ENCODE data around the gene SLITRK5. TPM values are rescaled to one million over a fixed set of nuclear protein-coding genes. Genes with fewer than 3 reads are reported as not detected.

Gene SLITRK5
- total RNA-seq, 1 donor from 2014 or later, result 2.3 TPM

DNA sequence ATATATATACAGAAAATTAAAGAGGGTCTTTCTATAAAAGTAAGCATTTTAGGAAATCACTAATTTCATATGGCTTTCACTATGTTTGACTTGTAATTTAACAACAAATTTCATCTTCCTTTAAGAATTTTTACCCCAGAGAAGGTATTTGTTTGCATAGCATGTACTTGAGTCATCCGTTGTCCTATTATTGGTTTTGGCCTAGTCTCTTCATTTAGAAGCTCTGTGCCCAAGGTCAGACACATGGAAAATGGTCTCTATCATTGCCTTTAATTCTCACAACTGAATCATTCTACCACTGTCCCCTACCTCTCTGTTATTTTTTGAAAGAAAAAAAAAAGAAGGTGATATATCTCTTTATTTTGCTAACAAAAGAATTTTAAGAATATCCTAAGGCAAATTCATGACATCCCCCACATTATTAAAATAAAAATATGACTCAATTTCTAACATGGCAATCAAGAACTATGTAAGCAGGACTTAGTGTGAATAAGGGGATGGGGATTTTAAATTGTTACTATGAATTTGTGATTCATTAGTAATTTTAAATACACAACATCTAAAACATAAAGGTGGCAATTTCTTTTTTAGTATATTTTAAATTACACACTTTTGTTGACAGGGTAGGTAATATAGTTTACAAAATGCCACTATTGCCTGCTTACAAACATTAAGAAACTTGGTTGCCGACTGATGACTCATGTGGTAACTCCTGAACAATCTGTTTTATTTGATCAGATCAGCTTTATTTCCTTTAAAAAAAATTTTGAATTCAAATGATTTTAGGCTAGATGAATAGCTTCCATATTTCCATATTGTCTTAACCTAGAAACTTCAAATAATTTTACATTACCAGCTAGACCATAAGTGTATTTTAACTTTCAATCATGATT, 13.9 kb downstream of the SLITRK5 start:
- Mint-ChIP-seq H3K27me3 (ENCODE audit: low read depth) (peaks cover 7% of the 10 kb centered on the region), H3K4me1 (peaks cover 5% of the 10 kb centered on the region), H3K27ac (no peak overlapping the region), H3K36me3 (no peaks in the 10 kb centered on the region), H3K9me3 (no peaks in the 10 kb centered on the region), H3K4me3 (no peak overlapping the region)
- DNase-seq (ENCODE audit: low spot score in 2 of 2, unreplicated experiment in 2 of 2), result no peak
- TF ChIP-seq, protein P1, sequence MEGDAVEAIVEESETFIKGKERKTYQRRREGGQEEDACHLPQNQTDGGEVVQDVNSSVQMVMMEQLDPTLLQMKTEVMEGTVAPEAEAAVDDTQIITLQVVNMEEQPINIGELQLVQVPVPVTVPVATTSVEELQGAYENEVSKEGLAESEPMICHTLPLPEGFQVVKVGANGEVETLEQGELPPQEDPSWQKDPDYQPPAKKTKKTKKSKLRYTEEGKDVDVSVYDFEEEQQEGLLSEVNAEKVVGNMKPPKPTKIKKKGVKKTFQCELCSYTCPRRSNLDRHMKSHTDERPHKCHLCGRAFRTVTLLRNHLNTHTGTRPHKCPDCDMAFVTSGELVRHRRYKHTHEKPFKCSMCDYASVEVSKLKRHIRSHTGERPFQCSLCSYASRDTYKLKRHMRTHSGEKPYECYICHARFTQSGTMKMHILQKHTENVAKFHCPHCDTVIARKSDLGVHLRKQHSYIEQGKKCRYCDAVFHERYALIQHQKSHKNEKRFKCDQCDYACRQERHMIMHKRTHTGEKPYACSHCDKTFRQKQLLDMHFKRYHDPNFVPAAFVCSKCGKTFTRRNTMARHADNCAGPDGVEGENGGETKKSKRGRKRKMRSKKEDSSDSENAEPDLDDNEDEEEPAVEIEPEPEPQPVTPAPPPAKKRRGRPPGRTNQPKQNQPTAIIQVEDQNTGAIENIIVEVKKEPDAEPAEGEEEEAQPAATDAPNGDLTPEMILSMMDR (IDR thresholded peaks at IDR 0.05; ENCODE audit: unreplicated experiment), result no peak

DNA sequence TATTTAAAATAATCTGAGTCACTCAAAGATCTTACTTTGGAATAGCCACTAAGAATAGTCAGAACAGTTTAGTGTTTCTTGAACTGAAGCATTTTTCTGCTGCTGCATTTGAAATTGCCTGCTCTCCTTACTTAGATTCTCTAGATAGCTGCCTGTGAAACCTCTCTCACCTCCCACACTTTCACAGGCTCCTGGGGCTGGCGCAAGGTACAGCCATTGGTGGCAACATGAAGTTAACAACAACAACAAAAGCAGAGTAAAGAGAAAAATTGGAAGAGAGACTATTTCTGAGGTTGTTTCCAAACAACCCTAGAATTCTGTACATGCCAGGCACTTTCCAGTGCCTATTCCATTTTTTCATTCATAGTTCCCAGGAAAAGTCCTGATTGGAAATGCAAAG, 25.3 kb downstream of the SLITRK5 start:
- H3K36me3 Mint-ChIP-seq, result no peaks in the 10 kb centered on the region
- no peaks in the 10 kb centered on the region for H3K27me3 Mint-ChIP-seq (ENCODE audit: low read depth)
- DNase-seq (ENCODE audit: low spot score in 2 of 2, unreplicated experiment in 2 of 2), result no peak
- TF ChIP-seq, protein P1 (IDR thresholded peaks at IDR 0.05; ENCODE audit: unreplicated experiment), result no peak
- H3K27ac Mint-ChIP-seq, result no peak overlapping the region
- H3K4me3 Mint-ChIP-seq, result no peak overlapping the region
- H3K4me1 Mint-ChIP-seq, result peaks cover 1% of the 10 kb centered on the region
- no peaks in the 10 kb centered on the region for H3K9me3 Mint-ChIP-seq

DNA sequence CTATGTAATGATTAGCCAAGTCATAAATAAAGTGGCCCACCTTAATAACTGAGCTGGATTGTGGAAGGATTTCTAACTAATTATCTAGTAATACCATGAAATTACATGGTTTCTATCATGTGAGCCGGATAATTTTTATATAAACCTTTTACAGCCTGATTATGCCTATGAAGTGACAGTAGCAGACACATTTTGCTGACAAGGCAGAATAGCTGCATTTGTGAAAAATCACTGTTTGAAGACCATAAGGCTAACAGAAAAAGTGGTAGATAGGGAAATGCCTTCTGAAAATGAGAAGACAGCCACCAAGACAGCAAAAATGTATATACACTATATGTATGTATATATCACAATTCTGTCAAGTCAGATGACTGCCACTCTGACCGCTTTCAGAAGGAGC, 27.1 kb downstream of the SLITRK5 start:
- H3K27ac Mint-ChIP-seq, result no peak overlapping the region
- H3K9me3 Mint-ChIP-seq, result no peaks in the 10 kb centered on the region
- H3K36me3 Mint-ChIP-seq, result no peaks in the 10 kb centered on the region
- no peak for DNase-seq (ENCODE audit: low spot score in 2 of 2, unreplicated experiment in 2 of 2)
- peaks cover 1% of the 10 kb centered on the region for H3K4me1 Mint-ChIP-seq
- TF ChIP-seq, protein P1 (IDR thresholded peaks at IDR 0.05; ENCODE audit: unreplicated experiment), result no peak
- no peak overlapping the region for H3K4me3 Mint-ChIP-seq
- H3K27me3 Mint-ChIP-seq (ENCODE audit: low read depth), result no peaks in the 10 kb centered on the region

DNA sequence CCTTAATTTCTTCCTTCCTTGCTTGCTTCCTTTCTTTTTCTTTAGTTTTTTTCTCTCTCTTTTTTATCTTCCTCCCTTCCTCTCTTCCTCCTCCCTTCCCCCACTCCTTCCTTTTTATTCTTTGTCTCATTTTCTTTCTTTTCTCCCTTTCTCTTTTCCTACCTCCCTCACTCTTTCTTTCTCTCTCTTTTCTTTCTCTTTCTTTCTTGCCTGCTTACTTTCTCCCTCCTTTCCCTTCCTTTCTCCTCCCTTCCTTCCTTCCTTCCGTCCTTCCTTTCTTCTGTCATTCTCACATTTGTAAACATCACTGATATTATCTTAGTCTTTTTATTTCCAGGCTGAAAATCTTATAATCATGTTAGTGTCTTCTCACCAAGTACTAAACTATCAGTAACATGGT, 38.8 kb downstream of the SLITRK5 start:
- H3K36me3 Mint-ChIP-seq, result no peaks in the 10 kb centered on the region
- H3K27me3 Mint-ChIP-seq (ENCODE audit: low read depth), result peaks cover 55% of the 10 kb centered on the region

DNA sequence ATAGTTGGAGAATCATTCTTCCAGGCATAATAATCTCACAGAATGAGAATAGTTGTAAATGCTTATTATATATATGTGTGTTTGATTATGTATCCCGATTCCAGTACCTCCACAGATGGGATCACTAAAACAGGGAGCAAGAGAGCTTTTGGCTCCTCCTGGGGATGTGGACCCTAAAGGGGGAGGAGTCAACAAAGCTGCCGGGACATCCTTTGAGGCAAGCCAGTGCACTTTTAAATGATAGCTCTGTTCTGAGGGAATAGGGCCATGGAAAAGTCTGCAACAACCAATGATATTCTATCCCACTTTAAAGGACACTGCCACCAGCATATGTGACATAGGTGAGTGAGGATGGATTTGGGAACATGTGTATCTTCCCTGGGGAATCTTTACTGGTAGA, 40.8 kb downstream of the SLITRK5 start:
- Mint-ChIP-seq H3K4me3 (no peak overlapping the region), H3K36me3 (no peaks in the 10 kb centered on the region), H3K4me1 (peaks cover 2% of the 10 kb centered on the region), H3K27ac (no peak overlapping the region), H3K9me3 (no peaks in the 10 kb centered on the region), H3K27me3 (ENCODE audit: low read depth) (peaks cover 44% of the 10 kb centered on the region)
- TF ChIP-seq, protein P1 (IDR thresholded peaks at IDR 0.05; ENCODE audit: unreplicated experiment), result no peak
- no peak for DNase-seq (ENCODE audit: low spot score in 2 of 2, unreplicated experiment in 2 of 2)

More for the DNA sequence above, 38.8 kb downstream of the SLITRK5 start:
- TF ChIP-seq, protein P1 (IDR thresholded peaks at IDR 0.05; ENCODE audit: unreplicated experiment), result no peak
- Mint-ChIP-seq H3K4me1 (no peaks in the 10 kb centered on the region), H3K4me3 (no peak overlapping the region), H3K27ac (no peak overlapping the region), H3K9me3 (no peaks in the 10 kb centered on the region)
- no peak for DNase-seq (ENCODE audit: low spot score in 2 of 2, unreplicated experiment in 2 of 2)
